CD4-positive, alpha-beta T cell treated with Interleukin-17A for 4 hours (primary cell): Measurements from ENCODE around the gene PLEKHG3.

Experiments
- DNase-seq: peaks from one replicate; pipeline ENCODE4 v3.0.0-alpha.2; 2020; ENCODE audit warnings: mixed read lengths

PLEKHG3 gene

DNA sequence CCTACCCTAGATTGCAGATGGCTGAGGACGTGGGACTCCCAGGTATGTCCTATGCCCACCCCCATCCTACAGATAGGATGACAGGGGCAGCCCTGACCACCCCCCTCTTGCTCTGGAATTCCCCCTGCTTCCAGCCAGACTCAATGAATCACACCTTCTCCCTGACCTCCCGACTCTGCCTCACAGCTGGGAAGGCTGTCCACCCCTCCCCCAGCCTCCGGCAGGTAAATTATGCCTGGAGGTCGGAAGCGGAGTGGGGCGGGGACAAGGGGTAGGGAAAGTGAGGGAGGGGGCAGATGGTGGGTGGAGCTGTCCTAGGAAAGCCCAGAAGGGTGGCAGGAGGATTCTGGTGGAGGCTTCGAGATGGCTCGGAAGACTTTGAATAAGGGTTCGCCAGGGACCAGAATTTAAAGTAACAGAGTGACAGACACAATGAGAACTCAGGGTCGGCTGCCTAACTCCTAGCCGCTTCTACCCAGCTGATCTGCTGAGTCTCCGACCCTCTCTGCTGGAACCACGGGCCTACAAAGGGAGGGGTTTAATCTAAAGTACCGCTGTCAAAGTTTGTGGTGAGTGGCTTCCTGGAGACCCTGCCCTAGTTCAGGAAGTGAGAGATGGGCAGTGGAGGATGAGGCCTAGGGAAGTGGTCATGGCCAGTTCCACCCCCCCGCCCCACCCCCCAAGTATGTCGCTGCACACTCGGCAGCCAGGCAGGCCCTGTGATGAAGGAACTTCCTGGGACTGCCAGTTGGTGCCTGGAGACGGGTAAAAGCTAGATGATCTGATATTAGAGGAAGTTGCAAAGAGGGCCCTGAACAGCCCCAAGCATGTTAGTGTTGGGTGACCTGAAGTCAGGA lies 4.2 kb downstream of the PLEKHG3 start:
- peak; percentile 44 for DNase-seq

DNA sequence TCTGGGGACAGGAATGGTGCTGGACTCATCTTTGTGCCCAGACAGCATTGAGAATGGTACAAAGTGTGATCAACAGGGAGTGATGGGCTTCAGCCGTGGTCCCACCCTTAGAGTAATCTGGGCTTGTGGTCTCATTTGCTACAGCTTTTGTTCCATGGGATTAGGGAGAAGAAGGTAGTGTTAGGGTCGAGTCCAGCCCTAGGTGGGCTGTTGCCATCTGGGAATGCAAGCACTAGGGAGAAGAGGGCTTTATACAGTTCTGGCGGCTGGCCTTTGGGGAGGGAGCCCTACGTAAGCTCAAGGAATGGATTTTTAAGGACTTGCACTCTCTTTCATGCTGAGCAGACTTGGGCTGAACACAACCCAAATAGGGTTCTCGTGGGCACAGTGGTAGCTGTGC lies 4.9 kb downstream of the PLEKHG3 start:
- DNase-seq: no peak

DNA sequence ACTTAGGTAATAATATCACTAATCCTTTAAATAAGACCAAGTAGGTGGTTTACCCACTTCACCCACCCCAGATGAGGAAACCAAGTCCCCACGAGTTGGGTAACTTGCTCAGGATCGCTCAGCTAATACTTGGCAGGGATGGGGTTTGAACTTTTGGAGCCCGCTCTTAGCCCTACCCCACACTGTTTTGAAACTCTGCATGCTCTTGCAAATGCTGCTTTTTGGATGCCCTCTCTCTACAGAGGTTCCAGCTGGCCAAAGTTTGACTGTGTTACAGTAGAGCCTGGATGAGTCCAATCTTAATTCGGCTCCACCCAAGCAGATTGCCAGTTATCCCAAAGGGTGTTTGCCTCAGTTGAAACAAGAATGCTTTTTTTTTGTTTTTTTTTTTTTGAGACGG lies 6.8 kb downstream of the PLEKHG3 start:
- no peak for DNase-seq

DNA sequence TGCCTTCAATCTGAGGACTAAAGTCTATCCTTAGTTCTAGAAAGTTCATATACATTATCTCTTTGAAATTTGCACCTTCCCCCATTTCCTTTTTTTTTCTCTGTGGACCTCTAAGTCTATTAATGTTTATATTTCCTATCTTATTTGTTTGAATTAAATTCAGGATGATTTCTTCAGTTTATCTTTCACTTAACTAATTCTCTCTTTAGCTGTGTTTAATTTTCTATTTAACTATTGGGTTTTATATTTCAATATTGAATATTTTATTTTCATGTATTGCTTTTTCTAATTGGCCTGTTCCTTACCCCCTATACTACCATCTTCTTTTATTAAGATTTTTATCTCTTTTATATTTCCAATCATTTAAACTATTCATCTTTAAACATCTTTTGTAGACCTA lies 9.5 kb downstream of the PLEKHG3 start:
- DNase-seq: no peak

DNA sequence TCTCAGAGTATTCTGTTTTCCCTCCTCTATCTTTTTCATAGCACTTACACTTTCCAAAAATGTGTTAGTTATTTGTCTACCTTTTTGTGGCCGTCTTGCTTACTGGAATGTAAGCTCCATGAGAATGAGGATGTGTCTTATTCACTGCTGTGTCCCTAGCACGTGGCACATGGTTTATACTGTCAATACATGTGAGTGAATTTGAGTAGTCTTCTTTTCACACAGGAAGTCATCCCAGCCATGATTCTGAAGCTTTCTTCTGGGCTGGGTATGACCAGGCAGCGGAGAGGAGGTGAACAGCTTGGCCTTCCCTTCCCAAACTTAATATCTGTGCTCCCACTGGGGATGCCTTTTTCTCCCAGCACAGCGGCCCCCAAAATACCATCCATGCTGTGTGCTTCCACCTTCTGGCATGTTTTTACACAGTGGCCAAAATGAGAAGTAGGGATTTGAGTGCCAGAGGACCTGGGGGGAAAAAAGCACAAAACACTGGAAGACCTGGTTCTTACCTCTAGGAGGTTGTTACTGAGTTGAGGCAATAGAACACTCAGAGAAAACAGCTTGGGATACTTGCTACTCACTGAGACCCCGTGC lies 10.3 kb downstream of the PLEKHG3 start:
- DNase-seq: no peak

DNA sequence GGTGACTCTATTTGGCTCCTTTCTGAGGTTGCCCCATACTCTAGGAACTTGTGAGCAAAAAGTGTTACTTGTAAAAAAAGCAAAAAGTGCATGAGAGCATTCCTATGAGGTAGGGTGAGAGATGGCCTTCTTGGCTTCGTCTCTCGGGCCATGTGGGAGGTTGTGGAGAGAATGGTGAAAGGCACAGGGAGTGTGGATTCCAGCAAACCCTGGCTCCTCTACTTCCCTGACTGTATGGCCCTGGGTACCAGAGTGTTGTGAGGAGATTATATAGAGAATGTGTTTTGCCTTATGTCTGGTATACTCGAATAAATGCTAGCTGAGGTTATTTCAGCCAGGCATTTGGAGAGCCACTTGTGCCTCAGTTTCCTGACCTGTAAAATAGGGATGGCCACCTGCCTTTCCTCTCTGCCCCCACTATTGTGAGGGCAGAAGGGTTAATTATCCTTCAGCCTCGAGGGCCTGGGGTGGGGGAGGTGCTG lies 11.0 kb downstream of the PLEKHG3 start:
- no peak for DNase-seq

DNA sequence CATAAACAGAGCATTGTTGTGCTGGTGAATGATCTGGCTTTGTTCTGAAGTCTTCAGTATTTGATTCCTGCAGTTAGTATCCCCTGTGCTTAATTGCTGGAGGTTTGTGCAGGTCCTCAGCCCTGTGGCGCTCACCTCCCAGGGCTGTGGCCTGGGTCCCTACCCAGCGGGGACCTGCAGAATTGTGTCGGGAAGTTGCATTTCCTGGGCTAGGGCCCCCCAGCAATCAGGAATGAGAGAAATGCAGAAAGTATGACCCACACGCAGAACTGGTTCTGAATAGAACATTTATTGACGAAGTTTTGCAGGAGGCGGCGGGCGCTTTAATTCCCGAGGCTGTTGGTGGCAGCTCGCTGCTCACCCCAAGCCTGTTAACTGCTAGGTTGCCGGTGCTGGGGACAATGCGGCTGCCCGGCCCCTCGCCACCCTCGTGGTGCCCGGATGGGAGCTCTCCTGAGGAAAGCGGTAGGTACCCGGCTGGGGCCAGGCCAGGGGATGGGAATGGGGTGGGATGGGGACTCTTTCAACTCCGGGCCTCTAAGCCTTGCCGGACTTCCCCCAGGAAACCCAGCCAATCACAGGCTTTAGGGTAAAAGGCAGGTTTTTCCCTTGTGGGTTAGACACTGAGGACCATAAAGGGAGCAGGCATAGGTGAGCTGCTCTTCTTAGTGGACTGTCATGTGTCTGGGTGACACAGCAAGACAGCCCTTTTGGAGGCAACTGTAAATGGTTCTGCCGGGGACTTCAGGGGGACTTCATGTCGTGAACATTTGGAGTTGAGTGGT lies 11.6 kb downstream of the PLEKHG3 start:
- DNase-seq: no peak

DNA sequence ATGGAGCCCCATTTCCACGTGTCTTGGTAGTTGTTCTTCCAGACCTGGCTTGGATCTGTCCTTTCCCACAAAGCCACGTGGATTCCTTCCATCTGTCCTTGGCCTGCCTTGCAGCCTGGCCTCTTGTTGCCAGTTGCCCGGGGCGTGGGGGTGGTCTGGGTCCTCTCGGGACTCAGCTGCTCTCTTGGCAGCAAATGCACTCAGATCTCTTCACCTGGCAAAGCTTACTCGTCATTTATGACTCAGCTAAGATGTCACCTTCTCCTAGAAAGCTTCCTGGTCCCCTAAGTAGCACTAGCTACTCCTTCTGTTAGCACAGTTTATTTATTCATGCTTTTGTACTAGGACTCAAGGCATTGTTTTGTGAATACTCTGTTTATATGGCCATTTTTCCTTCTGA lies 13.6 kb downstream of the PLEKHG3 start:
- DNase-seq: no peak

DNA sequence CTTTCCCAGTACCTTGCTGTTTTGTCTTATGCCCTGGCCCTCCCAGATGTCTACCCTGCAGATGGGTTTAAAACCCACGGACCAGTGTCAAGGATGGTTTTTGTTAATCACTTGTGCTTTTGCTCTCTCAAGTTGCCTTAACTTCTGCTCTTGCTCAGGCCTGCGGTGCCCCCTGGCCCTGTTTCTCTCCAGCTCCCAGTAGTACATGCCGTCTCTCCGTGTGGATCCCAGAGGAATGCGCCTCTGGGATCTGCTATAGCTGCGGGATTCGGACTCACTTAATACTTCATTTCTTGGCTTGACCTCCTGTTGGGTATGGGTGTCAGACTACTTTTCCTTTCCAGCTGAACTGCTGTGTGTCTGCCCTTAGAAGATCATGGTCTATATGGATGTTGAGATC lies 14.5 kb downstream of the PLEKHG3 start:
- no peak for DNase-seq

DNA sequence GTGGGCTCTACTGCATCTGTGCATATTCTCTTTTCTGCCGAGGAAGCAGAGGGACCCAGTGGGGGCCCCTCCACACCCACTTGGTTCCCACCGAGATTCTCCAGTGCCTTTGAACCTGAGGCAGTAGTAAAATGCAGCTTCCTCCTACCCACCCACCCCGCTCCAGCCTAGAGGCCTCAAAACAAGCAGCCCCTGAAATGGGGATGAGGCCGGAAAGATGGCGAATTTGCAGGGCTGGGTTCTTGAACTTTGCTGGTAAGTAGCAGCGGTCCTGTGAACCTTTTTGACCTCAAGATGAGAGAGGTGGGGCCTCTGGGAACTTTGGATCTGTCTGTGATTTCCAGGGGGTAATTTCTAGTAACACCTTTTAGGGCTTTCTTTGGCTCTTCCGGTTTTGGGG lies 15.4 kb downstream of the PLEKHG3 start:
- no peak for DNase-seq

DNA sequence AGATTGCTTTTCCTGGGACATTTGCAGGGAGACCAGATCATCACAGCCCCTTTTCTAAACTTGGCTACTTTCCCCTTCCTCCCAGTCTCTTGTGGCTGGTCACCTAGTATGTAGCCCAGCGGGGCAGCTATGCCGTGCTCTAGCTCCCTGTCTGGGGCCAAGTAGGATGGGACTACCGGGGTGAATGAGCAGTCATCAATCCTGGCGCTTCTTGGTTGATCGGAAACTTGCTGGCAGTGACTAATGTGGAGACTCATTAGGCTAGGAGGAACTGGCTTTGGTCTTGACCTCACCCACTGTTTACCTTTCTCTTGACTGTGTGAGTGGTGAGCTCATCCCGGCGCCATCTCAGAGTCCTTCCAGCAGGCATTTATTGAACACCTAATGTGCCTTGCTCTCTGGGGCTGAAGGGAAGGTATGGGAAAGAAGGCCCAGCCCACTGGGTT lies 15.9 kb downstream of the PLEKHG3 start:
- no peak for DNase-seq

DNA sequence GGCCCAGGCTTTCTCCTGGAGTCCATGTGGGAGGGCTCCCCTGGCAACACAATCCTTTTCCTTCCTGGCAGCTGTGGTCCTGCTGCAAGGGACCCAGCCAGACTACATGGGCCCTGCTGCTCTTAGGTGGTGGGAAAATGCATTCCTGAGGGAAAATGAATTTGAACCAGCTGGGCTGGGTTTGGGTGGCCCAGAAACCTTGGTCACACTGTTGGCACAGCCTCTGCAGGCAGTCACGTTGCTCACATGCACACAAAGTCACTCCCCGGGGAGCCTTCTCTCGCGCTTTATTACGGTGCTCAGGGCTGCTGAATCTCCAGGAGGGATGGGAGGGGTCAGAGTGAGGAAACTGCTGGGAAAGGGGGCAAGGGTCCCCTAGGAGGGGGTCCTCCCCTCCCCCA lies 17.2 kb downstream of the PLEKHG3 start:
- no peak for DNase-seq

DNA sequence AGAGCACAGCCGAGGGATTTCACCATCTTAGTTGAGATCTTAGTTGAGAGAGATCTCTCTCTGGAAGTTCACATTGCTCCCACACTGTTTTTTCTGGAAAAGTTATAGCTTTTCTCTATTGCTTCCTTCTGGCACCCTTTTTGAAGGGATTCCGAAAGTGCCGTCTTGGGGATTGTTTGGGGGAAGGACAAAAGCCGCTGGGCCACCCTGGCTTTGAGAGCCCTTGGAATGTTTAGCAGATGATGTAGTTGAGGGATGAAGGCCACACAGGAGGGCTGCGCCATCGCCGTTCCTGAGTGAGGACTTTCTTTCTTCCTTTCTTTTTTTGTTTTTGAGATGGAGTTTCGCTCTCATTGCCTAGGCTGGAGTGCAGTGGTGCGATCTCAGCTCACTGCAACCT lies 17.7 kb downstream of the PLEKHG3 start:
- no peak for DNase-seq

DNA sequence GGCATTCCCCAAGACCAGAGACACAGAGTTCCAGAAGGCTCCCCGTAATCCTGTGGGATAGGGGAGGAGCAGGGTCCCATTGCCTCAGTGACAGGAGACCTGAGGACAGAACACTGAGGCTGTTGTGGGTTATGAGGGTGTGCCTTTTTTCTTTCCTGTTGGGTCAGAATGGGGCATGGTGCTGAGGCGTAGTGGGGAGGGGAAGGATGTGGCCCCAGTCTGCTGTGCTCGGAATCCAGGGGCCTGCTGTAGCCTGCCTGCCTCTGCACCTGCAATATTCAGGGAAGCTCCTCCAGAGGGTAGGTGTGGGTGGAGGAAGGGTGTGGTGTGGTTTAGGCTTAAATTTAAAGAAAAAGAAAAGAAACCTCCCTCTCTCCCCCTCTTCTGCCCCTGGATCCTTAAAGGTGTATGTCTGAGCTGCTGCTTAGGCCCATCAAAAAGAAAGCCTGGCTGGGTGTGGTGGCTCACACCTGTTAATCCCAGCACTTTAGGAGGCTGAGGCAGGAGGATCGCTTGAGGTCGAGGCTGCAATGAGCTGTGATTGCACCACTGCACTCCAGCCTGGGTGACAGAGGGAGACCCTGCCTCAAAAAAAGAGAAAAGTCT lies 18.7 kb downstream of the PLEKHG3 start:
- peak; percentile 53 for DNase-seq

DNA sequence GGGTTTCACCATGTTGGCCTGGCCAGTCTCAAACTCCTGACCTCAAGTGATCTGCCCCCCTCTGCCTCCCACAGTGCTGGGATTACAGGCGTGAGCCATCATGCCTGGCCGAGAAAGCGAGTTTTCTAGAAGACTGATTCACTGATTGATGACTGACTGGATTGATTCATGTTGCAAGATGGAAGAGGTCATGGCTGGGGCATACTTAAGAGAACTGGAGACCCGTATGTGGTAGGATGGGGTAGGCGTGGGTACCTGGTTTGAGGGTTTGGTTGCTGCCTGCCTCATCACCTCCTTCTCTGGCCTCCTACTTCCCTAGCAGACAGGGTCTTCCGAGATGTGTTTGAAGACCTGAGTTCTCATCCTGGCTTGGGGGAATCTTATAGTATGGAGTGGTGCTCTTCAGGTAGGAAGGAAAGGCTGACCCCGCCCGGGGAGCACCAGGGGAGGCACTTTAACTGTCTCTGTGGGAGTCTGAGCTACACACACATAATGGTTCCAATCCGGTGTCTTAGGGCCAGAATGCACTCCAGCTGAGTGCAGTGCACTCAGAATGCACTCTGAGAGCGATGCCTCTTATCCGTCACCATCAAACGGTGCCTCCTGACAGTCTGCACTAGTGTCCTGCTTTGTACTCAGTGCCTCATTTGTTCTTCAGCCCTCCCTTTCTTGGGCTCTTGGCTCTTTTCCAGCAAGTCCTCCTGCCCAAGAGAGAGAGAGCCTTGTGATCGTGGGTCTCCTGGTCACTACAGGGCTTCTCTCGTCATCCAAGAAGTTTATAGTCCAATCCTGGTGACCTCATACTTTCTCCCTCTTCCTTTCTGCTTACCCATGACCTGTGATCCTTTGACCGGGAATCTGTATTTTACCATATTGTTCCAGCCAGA lies 19.7 kb downstream of the PLEKHG3 start:
- peak; percentile 32 for DNase-seq

DNA sequence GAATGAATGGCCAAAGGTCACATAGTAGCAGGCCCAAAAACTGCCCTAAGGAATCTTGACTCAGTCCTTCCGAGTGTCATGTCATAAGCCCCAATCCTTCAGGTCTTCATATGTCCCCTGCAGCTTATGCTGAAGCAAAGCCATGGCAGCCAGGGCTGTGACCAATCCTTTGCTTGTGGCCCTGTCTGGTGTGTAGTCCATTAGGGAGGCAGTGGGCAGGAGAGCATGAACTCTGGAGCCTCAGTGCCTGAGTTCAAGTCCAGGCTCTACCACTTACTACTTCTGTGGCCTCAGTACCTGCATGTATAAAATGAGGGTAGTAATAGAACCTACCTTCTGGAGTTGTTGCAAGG lies 20.3 kb downstream of the PLEKHG3 start:
- DNase-seq: no peak

DNA sequence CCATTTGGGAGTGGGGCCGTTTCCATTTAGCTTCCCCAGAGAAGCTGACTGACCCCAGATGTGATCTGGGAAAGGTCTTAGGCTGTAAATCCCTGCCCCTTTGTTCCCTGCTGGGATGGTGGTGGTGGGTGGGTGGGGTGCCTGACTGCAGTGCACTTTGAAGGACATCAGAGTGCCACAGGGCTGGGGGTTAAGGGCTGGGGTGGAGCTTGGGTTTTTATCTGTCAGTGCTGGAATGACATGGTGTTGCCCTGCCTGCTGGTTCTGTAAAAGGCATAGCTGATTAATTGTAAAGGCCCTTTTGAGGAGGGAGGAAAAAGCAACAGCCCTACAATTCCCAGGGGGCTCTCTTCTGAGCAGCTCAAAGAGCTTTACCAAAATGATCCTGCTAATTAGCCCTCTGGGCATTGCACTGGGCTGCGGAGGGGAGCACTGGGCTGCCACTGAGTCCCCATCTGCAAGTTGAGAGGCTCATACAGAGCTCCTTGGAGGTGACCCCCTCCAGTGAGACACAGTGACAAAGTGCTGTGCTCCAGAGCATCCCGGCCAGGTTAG lies 21.1 kb downstream of the PLEKHG3 start:
- no peak for DNase-seq

DNA sequence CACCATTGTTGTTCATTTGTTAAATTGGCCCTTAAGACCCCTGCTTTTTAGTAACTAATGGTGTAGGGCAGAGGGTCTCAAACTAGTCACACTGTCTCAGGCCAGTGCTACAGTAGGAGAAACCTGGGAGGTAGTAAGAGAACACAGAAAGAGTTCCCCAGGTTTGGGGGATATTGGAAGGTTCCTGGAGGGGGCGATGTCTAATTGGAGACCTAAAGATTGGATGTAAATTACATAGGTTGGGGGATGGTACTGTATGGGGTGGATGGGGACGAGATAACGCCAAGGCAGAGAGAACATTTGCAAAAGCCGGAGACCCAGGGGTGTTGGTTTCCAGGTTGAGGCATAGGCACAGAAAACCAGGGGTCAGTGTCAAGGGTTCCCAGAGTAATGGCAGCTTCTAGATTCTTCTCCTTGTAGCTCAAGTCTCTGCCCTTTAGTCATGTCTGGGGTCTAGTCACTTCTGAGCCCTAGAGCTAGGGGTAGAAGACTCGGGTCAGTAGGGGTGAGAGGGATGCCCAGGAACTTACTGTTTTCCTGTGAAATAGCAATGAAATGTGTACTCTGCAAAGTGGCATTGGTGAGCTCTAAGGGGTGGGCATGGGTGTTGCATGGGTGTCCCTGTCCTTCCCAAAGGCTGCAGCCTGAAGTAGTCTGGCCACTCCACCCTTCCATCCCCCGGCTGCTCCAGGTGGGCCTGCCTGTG lies 21.8 kb downstream of the PLEKHG3 start:
- DNase-seq: no peak

DNA sequence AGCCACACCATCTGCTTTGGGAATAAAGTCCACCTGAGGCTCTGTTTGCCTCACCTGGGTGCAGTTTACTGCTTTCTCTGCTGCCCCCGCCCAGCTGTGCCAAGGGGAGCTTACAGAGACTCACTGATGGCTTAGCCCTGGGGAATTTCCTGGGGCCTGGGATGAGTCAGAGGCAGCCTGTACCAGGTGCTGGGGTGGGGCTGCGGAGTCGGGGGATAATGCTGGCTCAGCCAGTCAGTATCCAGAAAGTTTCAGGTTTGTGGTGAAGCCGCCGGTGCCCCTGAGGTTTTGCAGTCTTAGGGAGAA lies 22.3 kb downstream of the PLEKHG3 start:
- peak; percentile 59 for DNase-seq

DNA sequence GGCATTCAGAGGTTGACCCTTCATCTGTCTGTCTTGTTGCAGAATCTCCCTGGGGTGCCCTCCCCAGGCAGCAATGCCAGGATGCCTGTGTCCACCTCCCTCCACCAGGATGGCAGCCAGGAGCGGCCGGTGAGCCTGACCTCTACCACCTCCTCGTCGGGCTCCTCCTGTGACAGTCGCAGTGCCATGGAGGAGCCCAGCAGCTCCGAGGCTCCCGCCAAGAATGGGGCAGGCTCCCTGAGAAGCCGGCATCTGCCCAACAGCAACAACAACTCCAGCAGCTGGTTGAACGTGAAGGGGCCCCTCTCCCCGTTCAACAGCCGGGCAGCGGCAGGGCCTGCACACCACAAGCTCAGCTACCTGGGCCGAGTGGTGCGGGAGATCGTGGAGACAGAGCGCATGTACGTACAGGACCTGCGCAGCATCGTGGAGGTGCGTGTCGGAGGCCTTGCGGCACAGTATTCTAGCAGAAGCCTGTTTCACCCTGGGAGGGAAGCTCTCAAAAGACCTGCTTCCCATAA lies 23.4 kb downstream of the PLEKHG3 start:
- no peak for DNase-seq

DNA sequence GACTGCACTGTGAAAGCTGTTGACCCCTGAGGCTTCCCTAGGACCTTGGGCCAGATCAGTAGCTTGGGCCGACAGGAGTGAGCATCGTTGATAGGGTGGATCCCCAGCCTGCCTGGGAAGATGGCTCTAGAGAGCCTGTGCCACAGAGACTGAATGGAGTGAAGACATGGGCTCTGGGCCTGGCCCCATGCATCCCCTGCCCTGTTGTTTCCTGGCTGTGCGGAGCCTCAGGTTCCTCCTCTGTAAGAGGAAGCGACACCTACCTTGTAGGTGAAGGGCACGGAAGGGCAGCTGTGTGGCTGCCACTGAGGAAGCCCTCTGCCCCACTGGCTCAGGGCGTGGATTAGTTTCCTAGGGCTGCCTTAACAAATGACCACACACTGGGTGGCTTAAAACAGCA lies 23.9 kb downstream of the PLEKHG3 start:
- peak; percentile 30 for DNase-seq
